Endometrium (tissue), 2 donors: ENCODE measurements around the gene TRMT112.

Experiments used
- FAIRE-seq: peaks from 2 replicates; lab custom pipeline; 2012; peaks lifted over from hg19 to GRCh38; lab: Jason Lieb, UNC
- donor health status: control.
- donor health status: control.

Gene TRMT112

DNA sequence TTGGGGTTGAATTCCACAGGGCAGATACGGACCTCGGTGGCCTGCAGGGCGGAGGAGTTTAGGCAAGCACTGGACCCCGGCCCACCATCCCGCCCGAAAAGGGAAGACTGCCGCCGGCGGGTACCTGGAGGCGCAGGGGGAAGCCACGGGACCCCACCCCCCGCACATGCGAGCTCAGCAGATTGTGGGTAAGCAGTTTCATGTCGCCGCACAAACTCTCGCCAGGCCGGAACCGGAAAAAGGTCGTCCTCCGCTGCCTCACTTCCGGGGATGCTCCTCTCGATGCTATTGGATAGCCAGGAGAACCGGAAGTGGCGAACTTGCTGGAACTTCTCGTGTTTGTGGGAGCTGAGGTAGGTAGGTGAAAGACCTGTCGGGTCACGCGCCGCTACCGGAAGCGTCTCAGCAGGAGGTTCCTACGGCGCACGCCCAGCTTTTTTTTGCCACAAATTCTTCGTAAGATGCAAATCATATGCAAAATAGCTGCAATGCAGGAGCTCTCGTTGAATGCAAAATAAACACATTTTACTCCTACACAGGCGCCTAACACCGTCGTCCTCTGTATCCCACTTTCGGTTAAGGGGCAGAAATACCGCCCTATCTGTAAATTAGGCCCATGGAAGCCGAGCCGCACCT, at the start of gene TRMT112:
TRMT112 (minus strand) TSS at position 235 of the 636 bp plus-strand sequence; CDS start at position 202, 33 bp downstream.
- peak; percentile 91 for FAIRE-seq

DNA sequence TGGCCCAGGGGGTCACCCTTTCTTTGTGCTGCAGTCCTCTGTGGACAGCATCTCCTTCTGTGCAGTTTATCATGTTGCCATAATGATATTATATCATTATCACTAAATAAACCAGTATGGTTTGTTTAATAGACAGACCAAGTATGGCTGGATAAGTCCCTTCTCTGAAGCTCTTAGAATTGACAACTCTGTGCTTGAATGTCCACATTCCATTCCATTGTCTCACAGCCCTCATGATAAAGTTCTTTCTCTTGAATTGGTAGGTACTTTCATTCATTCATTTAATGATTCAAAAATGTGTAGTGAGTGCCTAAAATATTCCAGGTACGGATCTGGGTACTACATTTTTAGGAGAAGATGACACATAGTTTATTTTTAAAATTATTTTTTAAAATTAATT, 49.4 kb upstream of the TRMT112 start:
- no peak for FAIRE-seq

DNA sequence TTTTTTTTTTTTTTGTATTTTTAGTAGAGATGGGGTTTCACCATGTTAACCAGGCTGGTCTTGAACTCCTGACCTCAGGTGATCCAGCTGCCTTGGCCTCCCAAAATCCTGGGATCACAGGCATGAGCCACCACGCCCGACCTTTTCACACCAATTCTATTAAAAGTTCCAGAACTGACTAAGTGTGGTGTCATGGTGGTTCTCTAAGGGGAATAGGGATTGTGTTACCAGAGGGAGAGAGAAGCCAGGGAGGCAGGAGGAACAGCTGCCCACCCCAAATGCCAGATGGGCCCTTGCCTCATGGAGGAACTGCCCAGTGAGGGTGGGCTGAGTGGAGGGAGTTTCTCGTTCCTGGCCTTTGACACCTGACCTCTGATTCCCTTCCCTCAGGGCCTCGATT, 47.6 kb upstream of the TRMT112 start:
- FAIRE-seq, result no peak

DNA sequence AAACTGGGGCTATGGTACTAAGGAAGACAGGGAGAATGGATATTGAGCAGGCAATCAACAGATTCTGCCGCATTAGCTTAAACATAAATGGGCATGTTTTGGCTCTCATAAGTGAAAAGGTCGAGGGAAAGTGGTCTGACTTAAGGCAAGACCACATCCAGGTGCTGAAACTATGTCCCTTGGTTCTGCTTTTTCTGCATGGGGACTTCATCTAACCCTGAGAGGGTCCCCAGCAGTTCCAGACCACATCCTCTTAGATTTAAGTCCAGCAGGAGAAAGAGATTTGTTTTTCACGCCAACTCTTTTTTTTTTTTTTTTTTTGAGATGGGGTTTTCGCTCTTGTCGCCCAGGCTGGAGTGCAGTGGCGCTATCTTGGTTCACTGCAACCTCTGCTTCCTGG, 47.1 kb upstream of the TRMT112 start:
- FAIRE-seq, result no peak

DNA sequence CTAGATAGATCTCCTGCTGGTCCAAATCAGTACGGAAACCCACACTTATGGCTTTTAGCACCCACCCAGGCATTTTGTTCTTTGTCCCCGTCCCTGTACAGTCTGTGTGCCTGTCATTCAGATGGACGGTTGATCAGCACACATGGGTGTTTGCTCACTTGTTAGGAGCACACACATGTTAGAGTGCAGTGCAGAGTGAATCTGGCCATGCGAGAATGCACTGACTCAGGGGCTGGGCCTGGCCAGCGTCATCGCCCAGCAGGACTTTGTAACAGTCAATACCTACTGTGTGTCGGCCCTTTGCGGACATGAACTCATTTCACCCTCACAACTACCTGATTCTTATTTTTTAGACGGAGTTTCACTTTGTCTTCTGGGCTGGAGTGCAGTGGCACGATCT, 45.0 kb upstream of the TRMT112 start:
- no peak for FAIRE-seq

DNA sequence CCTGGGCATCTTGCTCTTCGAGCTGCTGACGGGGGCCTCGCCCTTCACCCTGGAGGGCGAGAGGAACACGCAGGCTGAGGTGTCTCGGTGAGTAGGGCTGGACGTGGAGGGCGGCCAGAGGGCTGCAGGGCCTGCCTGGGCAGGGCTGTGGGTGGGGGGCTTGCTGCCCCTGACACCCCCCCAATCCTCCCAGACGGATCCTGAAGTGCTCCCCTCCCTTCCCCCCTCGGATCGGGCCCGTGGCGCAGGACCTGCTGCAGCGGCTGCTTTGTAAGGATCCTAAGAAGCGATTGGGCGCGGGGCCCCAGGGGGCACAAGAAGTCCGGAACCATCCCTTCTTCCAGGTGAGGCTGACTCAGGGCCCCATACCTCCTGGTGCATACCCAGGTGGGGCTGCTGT, 44.3 kb upstream of the TRMT112 start:
- FAIRE-seq, result no peak

DNA sequence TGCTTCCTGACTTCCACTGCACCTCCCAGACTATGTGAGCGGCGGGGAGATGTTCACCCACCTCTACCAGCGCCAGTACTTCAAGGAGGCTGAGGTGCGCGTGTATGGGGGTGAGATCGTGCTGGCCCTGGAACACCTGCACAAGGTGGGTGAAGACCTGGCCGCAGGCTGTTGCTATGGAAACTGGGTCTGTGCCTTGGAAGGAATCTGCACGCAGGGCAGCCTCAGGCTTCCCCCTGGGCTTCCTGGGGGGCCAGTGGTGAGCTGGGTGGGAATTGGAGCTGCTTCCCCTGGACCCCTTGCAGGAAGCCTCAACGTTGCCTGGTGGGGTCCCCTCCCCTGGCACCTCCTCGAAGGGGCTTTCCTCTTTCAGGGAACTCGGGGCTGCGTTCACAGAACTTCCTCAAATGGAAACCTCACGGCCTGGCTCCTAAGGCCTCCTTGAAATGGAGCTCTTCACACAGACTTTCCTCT, 43.1 kb upstream of the TRMT112 start:
- FAIRE-seq, result no peak

DNA sequence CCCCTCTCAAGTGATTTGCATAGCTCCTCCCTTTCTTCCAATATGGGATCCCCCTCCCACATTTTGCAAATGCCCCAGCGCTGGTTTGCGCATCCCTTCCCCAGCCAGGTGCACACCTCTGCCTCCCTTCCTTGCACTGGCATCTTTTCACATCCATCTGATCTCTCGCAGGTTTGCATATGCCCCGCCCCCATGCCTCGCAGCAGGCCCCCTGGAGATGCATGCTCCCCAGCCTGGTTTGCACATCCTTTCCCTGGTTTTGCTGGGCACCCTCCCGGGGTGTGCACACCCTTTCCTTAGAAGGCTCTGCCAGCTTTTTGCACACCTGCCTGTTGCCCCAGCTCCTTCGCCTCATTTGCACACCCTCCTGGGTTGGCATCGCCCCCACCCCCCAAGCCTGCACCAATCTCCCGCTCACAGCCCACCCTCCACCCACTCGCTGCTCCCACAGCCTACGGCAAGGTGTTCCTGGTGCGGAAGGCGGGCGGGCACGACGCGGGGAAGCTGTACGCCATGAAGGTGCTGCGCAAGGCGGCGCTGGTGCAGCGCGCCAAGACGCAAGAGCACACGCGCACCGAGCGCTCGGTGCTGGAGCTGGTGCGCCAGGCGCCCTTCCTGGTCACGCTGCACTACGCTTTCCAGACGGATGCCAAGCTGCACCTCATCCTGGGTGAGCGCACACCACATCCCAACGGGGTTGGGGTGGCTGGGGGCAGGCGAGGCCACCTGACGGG, 42.5 kb upstream of the TRMT112 start:
- FAIRE-seq, result no peak

DNA sequence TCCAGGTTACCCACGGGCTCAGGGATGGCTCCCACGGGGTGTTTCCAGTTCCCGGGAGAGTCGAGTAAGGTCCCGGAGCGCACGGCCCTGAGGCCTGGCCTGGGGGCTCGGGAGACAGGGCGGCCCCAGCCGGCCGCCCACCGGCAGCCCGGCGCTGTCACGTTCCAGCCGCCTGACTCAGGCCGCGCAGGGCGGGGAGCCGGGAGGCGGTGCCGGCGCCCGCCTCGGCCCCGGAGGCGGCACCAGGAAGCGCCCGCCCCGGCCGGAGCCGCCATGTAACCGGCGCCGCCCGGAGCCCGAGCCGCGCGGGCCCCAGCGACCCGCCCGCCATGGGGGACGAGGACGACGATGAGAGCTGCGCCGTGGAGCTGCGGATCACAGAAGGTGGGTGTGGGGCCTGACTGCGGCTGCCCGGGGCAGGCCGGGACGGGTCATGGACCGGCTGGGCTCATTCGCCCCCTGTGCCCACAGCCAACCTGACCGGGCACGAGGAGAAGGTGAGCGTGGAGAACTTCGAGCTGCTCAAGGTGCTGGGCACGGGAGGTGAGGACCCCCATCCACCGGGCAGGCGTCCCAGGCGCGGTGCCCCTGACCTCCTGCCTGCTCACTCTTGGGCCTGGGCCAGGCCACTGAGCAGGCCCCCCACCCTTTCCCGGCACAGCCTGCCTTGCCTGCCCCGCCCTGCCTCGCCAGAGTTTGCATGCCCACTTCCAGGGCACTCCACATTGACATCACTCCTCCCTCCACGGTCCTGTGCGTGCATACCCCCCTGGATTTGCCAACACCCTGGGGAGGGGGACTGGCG, 41.8 kb upstream of the TRMT112 start, which contains the start of gene RPS6KA4:
RPS6KA4 (plus strand) TSS at position 256 of the 805 bp plus-strand sequence; CDS start at position 330, 74 bp downstream.
- no peak for FAIRE-seq

DNA sequence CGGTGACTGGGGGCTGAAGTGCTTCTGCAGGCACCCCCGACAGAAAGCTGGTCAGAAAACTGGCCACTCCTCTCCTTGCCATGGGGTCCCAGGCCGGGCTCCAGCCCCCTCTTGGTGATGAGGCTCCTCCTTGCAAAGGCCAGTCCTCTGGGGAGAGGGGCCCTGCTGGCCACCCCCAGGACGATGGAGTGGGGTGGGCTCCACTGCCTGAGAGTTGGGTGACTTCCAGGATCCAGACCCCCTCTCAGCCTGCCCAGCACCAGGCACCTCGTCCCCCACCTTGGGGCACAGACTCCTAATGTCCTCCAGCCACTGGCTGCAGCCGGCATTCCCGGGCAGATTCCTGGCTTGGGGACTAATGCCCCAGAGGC, 41.2 kb upstream of the TRMT112 start:
- FAIRE-seq, result no peak

DNA sequence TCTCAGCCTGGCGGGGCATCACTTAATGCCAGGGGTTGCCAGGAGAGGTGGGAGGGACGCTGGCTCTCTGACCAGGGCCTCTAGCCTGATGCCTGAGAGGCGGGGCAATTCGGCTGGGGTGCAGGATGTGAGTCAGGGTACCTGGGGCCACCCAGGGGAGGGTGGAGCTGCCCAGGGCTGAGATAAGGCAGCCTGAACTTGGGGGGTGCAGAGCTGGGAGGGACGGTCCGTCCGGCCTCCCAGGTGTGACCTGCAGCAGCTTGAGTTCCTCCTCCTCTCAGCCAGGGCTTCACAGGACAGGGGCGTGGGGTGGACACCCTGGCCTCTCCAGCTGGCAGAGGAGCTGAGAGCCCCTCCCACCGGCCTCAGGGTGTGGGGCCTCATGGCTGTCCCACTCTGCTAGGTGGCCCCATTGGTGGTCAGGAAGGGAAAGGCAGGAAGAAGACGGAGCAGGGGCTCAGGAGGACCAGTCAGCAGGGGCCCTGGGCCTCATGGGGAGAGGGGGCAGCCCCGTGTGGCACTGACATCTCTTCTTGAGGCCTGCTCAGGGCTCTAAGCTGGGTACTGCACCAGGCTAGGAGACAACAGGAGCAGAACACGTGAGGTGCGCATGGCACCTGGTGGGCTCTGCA, 40.7 kb upstream of the TRMT112 start:
- FAIRE-seq, result no peak

DNA sequence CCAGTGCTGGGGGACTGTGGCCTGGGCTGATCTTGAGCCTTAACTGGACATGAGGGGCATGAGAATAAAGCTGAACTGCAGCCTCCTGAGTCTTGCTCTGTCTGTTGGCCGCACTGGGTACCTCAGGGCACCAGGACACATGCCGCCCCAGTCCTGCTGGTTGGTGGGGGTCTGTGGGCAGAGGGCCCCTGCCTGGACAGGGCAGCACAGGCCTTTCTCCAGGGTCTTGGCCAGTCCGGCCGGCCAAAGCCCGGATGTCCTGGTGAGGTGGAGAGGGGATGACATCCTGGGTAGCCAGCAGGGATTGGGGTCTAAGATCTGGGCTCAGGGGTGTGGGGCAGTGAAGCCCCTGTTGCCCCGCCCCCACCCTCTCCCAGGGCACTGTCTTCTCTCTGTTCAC, 40.1 kb upstream of the TRMT112 start:
- no peak for FAIRE-seq

DNA sequence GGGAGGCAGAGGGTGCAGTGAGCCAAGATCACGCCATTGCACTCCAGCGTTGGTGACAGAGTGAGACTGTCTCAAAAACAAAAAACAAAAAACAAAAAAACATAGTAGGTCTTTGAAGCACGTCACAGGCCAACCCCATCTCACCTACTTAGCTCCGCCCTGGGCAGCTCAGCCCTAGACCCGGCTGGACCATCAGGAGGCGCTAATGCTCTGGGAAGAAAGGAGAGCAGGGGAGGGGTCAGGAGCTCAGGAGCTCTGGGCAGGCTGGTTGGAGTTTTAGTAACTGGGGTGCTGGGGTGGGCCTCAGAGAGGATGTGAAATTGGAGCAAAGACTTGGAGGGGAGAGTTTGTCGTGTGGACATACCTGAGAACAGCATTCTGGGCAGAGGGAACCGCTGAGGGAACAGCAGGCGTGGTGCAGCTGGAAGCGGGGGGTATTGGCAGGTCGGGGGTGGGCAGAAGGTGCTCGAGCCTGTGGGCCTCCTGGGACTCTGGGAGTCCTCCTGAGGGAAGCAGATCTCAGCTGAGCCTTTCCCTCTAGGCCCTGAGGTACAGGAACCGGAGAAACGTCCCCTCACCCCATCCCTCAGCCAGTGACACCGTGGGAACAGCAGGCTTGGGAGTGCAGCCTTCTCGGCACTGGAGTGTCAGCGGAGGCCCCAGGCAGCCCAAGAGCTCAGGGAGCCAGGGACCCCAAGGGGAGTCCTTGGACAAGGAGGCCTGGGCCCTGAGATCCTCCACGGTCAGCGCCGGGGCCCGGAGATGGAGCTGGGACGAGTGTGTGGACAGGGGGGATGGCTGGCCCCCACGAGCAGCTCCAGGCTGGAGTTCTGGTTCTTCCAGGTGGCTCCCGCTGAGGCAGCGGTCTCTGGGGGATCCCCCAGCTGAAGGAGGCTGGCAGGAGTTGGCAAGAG, 39.4 kb upstream of the TRMT112 start:
- no peak for FAIRE-seq

DNA sequence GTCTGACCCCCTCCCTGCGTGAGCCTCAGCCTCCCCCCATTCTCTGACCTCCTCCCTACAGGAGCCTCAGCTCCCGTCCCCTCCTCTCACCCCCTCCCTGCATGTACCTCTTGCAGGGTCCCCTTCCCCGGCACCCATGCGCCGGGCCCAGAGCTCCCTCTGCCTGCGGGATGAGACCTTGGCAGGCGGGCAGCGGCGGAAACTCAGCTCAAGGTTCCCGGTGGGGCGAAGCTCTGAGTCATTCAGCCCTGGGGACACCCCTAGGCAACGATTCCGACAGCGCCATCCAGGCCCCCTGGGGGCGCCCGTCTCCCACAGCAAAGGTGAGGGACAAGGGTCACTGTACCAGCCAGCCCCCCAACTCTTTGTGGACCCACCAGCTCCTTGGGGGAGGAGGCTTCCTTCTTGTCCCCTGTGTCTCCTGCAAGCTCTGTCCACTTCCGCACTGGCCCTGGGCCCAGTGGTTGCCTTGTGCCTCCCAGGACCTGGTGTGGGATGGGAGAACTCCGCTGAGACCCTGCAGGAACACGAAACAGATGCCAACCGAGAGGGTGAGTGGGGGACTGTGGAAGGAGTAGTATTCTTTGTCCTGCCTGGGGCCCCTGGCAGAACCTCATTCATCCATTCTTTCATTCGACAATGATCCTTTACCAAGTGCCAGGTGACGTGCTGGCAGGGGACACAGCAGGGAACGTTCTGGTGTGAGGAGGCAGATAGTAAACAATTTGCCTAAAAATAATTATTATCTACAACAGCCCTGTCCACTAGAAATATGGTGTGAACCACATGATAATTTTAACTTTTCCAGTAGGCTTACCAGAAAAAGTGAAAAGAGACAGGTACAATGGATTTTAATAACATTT, 38.0 kb upstream of the TRMT112 start:
- no peak for FAIRE-seq

DNA sequence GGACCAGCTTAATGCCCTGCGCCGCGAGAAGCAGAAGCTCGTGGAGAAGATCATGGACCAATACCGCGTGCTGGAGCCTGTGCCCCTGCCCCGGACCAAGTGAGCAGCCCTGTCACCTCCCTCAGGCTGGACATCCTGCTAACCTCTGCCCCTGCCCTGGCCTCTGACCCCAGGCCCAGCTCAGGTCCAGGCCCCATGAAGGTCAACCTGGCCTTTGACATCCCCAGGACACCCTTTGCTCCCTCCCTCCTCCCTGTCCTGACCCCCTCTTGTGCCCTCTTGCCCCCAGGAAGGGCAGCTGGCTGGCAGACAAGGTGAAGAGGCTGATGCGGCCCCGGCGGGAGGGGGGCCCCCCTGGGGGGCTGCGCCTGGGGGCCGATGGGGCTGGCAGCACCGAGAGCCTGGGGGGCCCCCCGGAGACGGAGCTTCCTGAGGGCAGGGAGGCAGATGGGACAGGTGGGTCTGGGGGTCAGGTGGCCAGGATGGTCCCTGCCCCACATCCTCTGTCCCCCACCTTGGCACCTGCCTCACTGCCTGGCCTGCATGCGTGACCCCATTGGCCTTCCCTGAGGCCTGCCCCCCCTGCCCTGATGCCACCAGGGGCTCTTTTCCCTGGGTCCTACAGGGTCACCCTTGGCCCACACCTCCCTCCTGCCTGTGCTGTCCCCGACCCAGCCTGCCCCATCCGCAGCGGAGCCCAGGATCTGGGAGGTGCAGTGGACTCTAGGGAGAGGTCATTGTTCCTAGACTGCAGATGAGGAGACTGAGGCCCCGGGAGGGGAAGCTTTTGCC, 36.6 kb upstream of the TRMT112 start:
- no peak for FAIRE-seq

DNA sequence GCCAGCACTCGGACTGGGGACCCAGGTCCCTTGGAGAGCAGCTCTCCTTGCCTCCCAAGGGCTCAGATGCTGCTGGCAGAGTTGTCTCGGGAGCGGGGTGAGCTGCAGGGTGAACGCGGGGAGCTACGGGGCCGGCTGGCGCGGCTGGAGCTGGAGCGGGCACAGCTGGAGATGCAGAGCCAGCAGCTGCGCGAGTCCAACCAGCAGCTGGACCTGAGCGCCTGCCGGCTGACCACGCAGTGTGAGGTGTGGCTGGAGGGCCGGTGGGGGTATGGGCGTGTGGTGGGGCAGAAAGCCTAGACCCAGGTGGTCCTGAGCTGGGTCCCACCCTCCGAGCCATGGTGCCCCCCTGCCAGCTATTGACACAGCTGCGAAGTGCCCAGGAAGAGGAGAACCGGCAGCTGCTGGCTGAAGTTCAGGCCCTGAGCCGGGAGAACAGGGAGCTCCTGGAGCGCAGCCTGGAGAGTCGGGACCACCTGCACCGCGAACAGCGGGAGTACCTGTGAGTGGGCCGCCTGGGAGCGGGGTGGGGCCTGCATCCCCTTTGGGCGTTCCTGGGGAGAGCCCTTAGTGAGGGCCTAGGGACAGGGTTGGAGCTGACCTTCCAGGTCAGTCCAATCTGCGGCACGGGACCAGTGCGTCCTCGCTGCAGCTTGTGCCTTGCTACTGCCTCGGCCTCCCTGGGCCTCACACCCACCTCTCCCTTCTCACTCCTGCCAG, 35.8 kb upstream of the TRMT112 start:
- no peak for FAIRE-seq

DNA sequence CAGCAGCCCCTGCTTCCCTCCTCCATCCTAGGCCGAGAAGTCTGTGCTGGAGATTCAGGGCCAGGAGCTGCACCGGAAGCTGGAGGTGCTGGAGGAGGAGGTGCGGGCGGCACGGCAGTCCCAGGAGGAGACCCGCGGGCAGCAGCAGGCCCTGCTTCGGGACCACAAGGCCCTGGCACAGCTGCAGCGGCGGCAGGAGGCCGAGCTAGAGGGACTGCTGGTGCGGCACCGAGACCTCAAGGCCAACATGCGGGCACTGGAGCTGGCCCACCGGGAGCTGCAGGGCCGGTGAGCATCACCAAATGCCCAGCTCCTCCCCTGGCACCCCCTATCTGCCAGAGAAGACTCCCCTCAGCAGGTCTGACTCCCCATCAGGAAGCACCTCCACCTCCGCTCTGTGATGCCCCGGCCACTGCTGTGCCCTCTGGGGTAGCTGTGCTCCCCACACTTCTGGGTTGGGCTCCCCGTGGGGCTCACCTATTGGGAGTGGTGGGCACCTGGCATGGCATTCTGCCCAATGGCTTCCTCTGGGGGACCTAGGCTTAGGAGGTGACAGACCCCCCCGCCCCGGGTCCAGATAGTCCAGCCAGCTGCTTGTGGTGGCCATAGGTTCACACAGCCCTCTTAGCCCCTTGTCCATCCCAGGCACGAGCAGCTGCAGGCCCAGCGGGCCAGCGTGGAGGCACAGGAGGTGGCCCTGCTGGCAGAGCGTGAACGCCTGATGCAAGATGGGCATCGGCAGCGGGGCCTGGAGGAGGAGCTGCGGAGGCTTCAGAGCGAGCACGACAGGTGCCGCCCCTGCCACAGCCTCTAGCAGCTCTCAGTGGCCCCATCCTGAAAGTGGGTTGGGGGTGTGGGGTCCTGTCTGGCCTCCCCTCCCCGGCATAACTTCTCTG, 35.0 kb upstream of the TRMT112 start:
- no peak for FAIRE-seq

DNA sequence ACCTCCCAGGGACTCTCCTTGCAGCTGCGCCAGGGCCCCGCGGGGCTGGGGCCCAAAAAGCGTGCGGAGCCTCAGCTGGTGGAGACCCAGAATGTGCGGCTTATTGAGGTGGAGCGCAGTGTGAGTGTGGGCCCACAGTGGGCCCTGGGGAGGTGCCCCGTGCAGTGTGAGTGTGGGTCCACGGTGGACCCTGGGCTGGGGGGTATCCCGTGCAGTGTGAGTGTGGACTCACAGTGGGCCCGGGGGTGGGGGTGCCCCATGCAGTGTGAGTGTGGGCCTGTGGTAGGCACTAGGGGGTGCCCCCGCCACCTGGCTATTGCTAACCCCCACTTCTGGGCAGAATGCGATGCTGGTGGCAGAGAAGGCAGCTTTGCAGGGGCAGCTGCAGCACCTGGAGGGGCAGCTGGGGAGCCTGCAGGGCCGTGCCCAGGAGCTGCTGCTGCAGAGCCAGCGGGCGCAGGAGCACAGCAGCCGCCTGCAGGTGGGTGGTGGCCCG, 33.8 kb upstream of the TRMT112 start:
- no peak for FAIRE-seq
